Erythroblast (primary cell): Measurements from ENCODE around the gene YAF2.

ENCODE experiments used
- GATA1 ChIP-seq: IDR thresholded peaks from 2 replicates; pipeline ENCODE4 v1.6.1; 2011; ENCODE audit warnings: low read depth, mild to moderate bottlenecking, control low read depth, low read length, moderate library complexity
- POLR2A ChIP-seq: IDR thresholded peaks from 2 replicates; pipeline ENCODE4 v1.6.1; 2011; ENCODE audit warnings: mild to moderate bottlenecking, low read length

- TF ChIP-seq POLR2A (no peak), GATA1 (no peak)
Measured at GRCh38 chr12:42208574-42208973, 29.5 kb downstream of the YAF2 start.
